Rectal smooth muscle tissue (tissue), 1 donor: ENCODE measurements around the gene FBLN2.

Source experiments
- H3K27ac ChIP-seq: one replicate; pipeline ENCODE4 v1.7.0; 2013; ENCODE audit warnings: low read depth, low read length, inconsistent platforms
- H3K27me3 ChIP-seq: one replicate; pipeline ENCODE4 v1.7.0; 2013; ENCODE audit warnings: low read length; ENCODE audit not compliant: control insufficient read depth, insufficient read depth
- H3K36me3 ChIP-seq: one replicate; pipeline ENCODE4 v1.7.0; 2013; ENCODE audit warnings: low read length; ENCODE audit not compliant: control insufficient read depth, insufficient read depth
- H3K4me1 ChIP-seq: one replicate; pipeline ENCODE4 v1.7.0; 2013; ENCODE audit warnings: low read length; ENCODE audit not compliant: control insufficient read depth, insufficient read depth
- H3K4me3 ChIP-seq: one replicate; pipeline ENCODE4 v1.7.0; 2013; ENCODE audit warnings: low read length
- H3K9ac ChIP-seq: one replicate; pipeline ENCODE4 v1.7.0; 2013; ENCODE audit warnings: low read length

FBLN2 gene

DNA sequence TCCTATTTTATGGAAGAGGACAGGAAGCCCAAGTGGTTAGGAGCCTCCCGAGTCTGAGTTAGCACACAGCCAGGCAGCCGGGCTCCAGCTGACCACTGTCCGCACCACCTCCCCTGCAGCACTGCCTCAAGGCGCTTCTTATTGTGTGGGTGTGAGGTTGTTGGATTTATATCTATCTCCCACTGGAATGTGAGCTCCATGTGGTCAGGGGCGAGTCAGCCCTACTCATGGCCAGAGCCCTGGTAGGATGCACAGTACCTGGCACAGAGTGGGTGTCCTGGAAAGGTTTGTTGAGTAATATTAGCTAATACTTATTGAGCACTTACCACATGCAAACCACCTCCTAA lies 9.7 kb upstream of the FBLN2 start:
- Histone ChIP-seq H3K4me3 (no peak overlapping the region), H3K9ac (no peak overlapping the region), H3K36me3 (no peaks in the 10 kb centered on the region), H3K4me1 (no peaks in the 10 kb centered on the region), H3K27ac (no peak overlapping the region), H3K27me3 (peaks cover 1% of the 10 kb centered on the region)

DNA sequence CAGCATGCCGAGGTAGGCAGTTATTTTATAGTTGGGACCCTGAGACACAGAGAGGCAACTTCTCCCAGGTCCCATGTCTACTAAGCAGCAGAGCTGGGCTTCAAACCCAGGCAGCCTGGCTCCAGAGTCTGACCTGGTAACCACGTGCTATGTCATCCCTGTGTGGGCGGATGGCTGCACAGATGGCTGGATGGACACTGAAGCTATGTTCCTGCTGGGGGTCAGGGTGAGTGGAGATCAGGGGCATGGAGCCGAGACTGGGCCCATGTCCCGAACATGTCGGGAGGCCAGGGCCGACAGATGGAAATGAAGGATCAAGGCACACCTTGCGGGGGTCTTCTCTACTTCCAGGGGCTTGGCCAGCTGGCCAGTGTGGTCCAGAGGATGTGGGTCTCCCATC lies 9.3 kb upstream of the FBLN2 start:
- H3K27ac ChIP-seq = no peak overlapping the region
- no peak overlapping the region for H3K9ac ChIP-seq

DNA sequence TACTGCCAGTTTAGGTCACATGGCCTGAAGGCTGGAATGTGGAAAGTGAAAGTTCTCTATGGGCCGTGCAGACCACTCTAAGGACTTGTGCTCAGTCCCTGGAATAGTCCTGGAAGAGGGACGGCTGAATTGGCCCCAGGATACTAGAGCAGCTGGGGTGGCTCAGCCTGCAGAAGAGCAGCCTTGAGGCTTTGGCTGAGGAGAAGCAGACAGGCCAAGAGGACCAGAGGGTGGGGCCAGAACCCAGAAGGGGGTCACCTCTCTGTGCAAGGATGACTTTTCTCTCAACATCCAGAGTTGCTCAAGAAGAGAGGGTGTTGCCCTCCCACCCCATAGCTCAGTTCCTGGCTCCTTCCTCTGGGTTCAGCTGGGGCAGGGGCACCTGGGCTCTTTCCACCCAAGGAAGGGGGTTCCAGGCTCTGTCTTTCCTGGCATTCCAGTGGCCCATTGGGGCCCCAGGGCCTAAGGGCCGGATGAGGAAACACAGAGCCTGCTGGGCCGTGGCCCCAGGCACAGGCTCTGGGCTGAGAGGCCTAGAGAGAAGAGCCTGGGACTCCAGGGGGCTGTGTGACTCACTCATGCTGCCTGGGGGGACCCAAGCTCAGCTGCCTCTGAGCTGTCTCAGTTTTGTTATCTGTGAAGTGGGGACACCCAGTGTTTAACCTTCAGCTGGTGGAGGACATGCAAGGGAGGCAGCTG lies 8.5 kb upstream of the FBLN2 start:
- no peak overlapping the region for H3K9ac ChIP-seq
- no peak overlapping the region for H3K27ac ChIP-seq
- peaks cover 1% of the 10 kb centered on the region for H3K27me3 ChIP-seq
- H3K4me3 ChIP-seq = no peak overlapping the region
- no peaks in the 10 kb centered on the region for H3K4me1 ChIP-seq
- no peaks in the 10 kb centered on the region for H3K36me3 ChIP-seq

More for the DNA sequence above, 9.3 kb upstream of the FBLN2 start:
- no peaks in the 10 kb centered on the region for H3K4me1 ChIP-seq
- no peaks in the 10 kb centered on the region for H3K36me3 ChIP-seq
- H3K4me3 ChIP-seq = no peak overlapping the region
- H3K27me3 ChIP-seq = peaks cover 1% of the 10 kb centered on the region

DNA sequence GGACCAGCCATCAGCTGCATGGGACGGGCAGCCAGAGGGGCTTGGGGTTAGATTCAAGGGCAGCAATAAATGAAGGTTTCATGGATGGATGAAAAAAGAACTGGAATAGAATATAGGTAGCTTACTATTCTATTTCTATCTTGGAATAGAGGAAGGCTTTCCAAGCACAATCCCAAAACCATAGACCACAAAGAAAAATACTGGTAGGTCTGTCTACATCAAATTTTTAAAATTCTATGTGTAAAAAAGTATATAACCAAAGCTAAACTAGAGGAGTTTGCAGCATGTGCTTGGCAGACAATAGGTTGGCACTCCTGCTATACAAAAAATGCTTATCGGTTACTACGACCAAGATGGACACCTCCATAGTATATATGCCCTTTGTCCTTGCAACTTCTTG lies 7.2 kb upstream of the FBLN2 start:
- no peak overlapping the region for H3K9ac ChIP-seq
- no peak overlapping the region for H3K27ac ChIP-seq
- no peak overlapping the region for H3K4me3 ChIP-seq
- no peaks in the 10 kb centered on the region for H3K27me3 ChIP-seq
- H3K4me1 ChIP-seq = no peaks in the 10 kb centered on the region
- H3K36me3 ChIP-seq = no peaks in the 10 kb centered on the region

DNA sequence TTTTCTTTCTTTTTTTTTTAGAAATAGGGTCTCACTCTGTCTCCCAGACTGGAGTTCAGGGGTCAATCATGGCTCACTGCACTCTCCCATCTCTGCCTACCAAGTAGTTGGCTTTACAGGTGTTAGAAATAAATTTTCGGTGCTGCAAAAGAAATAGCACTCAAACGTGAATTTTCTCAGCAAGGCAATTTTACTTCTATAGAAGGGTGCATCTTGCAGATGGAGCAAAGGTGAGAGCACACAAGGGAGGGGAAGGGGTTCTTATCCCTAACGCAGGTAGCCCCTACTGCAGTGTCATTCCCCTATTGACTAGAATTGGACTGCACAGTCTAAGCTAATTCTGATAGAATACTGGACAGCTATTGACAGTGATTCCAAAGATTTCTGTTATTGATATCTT lies 6.8 kb upstream of the FBLN2 start:
- Histone ChIP-seq H3K36me3 (no peaks in the 10 kb centered on the region), H3K4me3 (no peak overlapping the region), H3K27ac (no peak overlapping the region), H3K4me1 (no peaks in the 10 kb centered on the region), H3K27me3 (no peaks in the 10 kb centered on the region), H3K9ac (no peak overlapping the region)

DNA sequence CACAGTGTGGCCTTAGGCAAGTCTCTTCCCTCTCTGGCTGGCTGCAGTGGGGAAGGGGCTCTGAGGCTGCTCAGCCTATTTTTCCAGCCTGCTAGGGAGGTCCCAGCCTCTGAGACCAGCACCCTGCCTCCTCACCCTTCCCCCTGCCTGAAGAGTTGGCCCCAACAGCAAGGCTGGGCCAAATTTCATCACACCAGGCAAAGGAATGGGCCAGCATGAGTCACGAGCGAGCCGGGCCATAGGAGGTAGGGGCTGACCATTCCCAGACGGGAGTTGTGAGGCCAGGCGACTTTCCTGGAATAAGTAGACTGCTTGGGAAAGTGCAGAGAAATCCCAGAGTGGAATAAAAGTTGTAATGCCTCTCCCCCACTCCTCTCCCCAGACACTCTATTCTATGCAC lies 5.7 kb upstream of the FBLN2 start:
- H3K36me3 ChIP-seq = no peaks in the 10 kb centered on the region
- H3K27me3 ChIP-seq = peaks cover 6% of the 10 kb centered on the region
- H3K4me3 ChIP-seq = no peak overlapping the region
- H3K27ac ChIP-seq = no peak overlapping the region
- no peaks in the 10 kb centered on the region for H3K4me1 ChIP-seq
- no peak overlapping the region for H3K9ac ChIP-seq

DNA sequence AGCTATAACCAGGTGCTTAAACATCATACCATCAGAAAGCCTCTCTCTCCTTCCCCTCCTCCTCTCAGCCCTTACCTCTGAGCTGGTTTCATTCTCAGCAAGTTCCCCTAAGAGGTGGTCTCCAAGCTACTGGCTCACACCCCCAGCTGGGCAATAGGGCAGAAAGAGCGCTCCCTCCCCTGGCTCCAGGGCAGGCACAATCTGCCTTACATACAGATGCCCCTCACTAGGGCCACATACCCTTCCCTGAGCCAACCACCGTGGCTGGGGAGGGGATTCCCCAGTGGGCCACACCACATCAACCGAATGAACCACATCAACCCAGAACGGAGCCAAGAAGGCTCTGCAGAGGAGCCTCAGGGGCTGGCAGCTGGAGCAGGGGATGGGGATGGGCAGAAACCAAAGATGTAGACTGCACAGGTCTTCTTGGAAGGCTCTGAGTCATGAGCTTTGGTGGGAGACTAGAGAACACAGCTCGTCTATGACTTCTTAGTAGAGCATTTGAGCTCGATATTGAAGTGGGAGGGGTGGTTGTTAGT lies 4.6 kb upstream of the FBLN2 start:
- Histone ChIP-seq H3K27me3 (peaks cover 10% of the 10 kb centered on the region), H3K9ac (no peak overlapping the region), H3K27ac (no peak overlapping the region), H3K4me1 (no peaks in the 10 kb centered on the region), H3K36me3 (no peaks in the 10 kb centered on the region), H3K4me3 (no peak overlapping the region)

DNA sequence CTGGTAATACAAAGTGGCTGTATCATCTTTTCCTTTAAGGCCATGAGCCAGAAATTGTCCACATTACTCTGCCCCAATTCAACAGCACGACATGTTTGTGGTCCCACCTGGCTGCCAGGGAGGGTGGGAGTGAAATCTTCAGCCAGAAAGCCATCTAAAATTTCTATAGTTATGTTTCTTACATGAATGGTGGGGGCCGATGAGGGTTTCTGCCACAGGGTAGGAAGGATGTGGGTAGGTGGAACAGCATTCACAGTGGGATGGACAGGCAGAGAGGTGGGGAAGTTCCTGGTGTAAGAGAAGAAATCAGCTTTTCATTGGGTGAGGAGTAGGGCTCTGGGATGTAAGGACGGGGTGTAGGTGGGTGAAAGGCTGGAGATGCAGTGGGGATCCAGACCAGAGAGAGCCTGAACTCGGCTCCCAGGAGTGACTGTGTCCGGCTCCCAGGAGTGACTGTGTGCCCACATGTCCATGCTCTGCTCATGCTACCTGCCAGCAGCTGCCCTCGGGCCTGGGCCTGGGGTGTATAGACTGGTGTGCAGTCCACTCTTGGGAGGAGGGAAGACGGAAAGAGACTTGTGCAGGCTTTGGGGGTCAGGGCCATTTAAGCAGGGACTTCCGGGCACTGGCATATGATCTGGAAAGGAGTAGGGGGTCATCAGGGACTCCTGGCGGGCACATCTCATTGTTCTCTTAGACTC lies 3.8 kb upstream of the FBLN2 start:
- Histone ChIP-seq H3K27me3 (peaks cover 10% of the 10 kb centered on the region), H3K4me3 (no peak overlapping the region), H3K36me3 (no peaks in the 10 kb centered on the region), H3K27ac (no peak overlapping the region), H3K4me1 (no peaks in the 10 kb centered on the region), H3K9ac (no peak overlapping the region)

DNA sequence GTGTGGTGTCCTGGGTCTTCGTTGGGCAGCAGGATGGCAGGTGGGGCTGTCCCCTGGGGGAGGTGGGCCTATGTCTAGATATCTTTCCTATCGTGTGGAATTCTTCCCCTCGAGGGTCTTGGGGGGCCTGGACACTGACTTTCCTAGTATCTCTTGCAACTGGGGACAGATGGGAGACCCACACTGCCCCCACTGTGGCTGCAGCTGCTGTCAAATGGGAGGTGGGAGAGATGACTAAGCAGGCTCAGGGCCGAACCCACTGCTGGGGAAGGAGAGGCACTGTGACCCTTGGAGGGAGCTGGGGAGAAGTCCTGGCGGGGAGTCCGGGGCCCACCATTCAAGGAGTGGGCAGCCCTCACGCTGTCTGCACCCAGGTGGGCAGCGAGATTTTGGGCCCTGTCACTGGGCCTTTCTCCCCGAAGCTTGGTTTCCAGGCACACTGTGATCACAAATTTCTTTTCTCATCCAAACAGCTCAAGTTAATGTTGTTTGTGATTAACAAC lies 2.9 kb upstream of the FBLN2 start:
- H3K9ac ChIP-seq = no peak overlapping the region

DNA sequence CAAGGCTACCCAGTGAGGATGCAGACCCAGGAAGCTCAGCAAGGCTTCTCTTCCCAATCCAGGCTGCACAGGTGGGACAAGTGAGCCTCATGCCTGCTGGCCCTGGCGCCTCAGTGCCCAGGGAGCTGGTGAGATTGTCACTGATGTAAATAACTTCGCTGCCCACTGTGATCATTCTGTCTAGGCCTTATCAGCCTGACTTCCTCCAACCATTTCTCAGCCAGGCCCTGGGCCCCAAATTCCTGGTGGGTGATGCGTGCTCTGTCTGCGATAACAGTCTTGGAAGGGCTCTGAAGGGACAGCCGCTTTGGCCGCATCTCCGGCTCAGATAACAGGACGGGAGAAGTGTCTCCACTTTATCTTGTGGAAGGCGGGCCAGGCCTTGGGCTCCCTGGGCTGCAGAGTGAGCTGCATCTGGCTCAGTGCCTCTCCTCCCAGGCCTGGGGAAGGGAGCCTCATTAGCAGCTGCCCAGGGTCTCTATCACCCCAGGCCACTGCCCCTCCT lies 2.2 kb upstream of the FBLN2 start:
- Histone ChIP-seq H3K27me3 (peaks cover 10% of the 10 kb centered on the region), H3K9ac (no peak overlapping the region), H3K4me3 (no peak overlapping the region), H3K36me3 (no peaks in the 10 kb centered on the region), H3K4me1 (no peaks in the 10 kb centered on the region), H3K27ac (no peak overlapping the region)

More for the DNA sequence above, 2.9 kb upstream of the FBLN2 start:
- H3K36me3 ChIP-seq = no peaks in the 10 kb centered on the region
- H3K27me3 ChIP-seq = peaks cover 10% of the 10 kb centered on the region
- no peak overlapping the region for H3K4me3 ChIP-seq
- no peak overlapping the region for H3K27ac ChIP-seq
- no peaks in the 10 kb centered on the region for H3K4me1 ChIP-seq

DNA sequence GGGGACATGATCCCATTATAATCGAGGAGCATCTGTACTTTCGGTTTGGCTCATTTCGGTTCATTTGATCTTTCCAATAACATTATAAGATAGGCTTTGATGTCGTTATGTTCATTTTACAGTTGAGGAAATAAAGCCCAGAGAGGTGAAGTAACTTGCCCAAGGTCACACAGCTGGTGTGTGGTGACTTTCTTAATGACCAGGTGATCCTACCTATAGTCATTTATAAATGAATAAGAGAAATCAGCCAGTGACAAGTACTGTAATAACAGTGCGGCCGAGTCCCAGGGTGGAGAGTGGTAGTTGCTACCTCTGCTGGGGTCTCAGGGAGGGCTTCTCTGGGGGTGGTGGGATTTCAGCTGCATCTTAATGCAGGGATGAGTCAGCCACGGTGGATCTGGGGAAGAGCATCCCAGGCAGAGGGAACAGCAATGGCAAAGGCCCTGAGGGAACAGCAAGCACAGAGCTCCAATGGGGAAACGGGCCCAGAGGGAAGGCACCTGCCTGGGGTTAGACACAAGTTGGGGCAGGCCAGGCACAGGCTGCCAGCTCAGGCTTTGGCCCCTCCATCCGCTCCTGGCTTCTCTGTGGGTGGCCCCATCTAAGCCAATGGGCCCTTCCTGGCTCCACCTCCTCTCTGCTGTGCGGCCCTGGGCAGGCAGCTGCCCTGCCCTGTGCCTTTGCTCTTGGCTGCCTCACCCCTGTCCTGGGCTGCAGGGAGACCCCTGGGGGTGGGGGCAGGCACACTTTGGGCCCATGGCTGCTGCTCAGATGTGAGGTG lies 1.1 kb upstream of the FBLN2 start:
- no peak overlapping the region for H3K4me3 ChIP-seq
- H3K4me1 ChIP-seq = no peaks in the 10 kb centered on the region
- H3K27me3 ChIP-seq = peaks cover 10% of the 10 kb centered on the region
- no peaks in the 10 kb centered on the region for H3K36me3 ChIP-seq
- H3K9ac ChIP-seq = no peak overlapping the region
- H3K27ac ChIP-seq = no peak overlapping the region
